Motor neuron (in vitro differentiated cells): ENCODE data around the gene IPCEF1. TPM values are rescaled to one million over a fixed set of nuclear protein-coding genes. Genes with fewer than 3 reads are reported as not detected.
"Not testable (repeated sequence)": the region's sequence is repeated elsewhere in the genome, so short reads cannot be mapped to it uniquely, and the experiment has no call there.

ENCODE experiments used
- ATAC-seq, 8 experiments: fragments of 200-7000 bp; cut with Tn5 transposase; replicated peaks in 6 of 8; 2 replicates each; pipeline ENCODE4 v1.8.0; 2021; ENCODE audit warnings: mild to moderate bottlenecking in 8 of 8, moderate library complexity in 8 of 8
- H3K27ac ChIP-seq, 2 donors: fragments of 250-450 bp; sonication (Bioruptor Pico); 2 replicates each; pipeline ENCODE4 v1.9.0; 2021; ENCODE audit warnings: antibody characterized with exemption in 2 of 2, mild to moderate bottlenecking in 2 of 2, moderate library complexity in 1 of 2
- H3K4me1 ChIP-seq, 2 donors: fragments of 250-450 bp; sonication (Bioruptor Pico); replicated peaks in 1 of 2; 2 replicates each; pipeline ENCODE4 v1.6.1; 2021; ENCODE audit warnings: antibody characterized with exemption in 2 of 2, mild to moderate bottlenecking in 2 of 2, moderate library complexity in 1 of 2
- H3K4me3 ChIP-seq, 5 donors: fragments of 250-450 bp; sonication (Bioruptor Pico); 2 replicates each; pipeline ENCODE4 v1.9.0; 2021; ENCODE audit warnings: antibody characterized with exemption in 5 of 5, mild to moderate bottlenecking in 5 of 5, moderate library complexity in 4 of 5
- WGBS, 10 experiments: fragments of 450-650 bp; shearing (Covaris generic); methylation state at CpG; one replicate each; pipeline ENCODE4 v1.0.0; 2022; 5-methylcytosine and 5-hydroxymethylcytosine counted together
- in situ Hi-C, 9 experiments: fragments of 400-800 bp; cut with MboI; loops; one replicate each; pipeline ENCODE4 v1.15.0; 2021; ENCODE audit warnings: low sequenced_read_pairs in 9 of 9, low pct_unique_long_range_greater_than_20kb in 2 of 9; ENCODE audit not compliant: unreplicated experiment in 9 of 9
- total RNA-seq, 8 experiments: library from RNA; unstranded; fragments of 300-600 nt; gene quantifications; 2 replicates each; pipeline versions ENCODE4 v1.2.3 to v1.2.4, GENCODE V29; 2022

Gene IPCEF1
- total RNA-seq, 8 experiments from 2014 or later = 0.29 to 1.0 (median 0.40) TPM

DNA sequence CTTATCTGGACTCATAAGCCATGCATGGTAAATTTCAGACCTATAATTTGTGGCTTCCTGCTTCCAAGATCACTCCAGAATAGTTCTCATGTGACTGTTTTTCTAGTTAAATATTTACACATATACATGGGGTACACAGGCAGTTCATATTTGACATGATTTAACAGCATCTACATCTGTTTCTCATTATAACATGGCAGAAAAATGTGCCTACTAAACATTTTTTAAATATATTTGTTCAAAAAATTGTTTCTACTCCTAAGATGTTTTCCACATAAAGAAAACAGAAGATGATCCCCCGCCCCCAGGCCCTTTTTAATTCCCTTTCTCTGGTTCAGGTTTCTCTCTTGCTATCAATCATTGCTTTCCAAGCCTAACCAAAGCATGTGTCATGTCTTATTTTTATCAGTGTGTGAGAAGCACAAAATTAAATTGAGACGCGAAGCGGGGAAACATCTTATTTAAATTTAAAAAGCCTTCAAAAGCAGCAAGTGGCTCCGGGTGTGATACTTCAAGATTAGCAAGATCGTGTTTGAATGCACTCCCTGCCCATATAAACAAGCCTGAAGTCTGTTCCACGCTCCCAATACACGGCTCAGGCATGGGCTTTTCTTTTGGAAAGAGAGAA, 37.3 kb downstream of the IPCEF1 start:
- H3K4me3 ChIP-seq = no peak overlapping the region
- WGBS, 10 experiments = 0 to 80% (median 30%) methylated on average over 1 to 8 of the region's 8 CpGs
- no peak overlapping the region for H3K27ac ChIP-seq
- in situ Hi-C loops = no loop called here
- peaks cover 6 to 7% of the 10 kb centered on the region in 2 donors for H3K4me1 ChIP-seq
- peak in 5 of 8 experiments; percentile 27 to 89 (median 60) for ATAC-seq

DNA sequence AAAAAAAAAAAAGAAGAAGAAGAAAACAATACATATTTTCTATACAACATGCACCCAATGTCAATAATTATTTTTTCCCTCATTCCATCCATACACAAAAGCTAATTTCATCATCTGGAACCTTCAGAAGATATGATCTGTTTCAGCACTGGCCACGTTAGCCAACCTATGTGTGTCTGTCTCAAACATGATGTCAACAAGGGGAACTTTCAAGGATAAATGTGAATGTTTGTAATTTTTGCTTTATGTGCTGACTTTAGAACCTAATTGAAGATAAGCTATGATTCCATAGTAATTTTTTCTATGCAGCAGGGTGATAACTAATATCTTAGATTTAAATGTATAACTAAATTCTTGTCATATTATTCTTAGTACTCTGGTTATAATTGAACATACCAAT, 37.9 kb downstream of the IPCEF1 start:
- Histone ChIP-seq H3K4me1 (peaks cover 6 to 7% of the 10 kb centered on the region in 2 donors), H3K4me3 (no peak overlapping the region), H3K27ac (no peak overlapping the region)
- peak in 1 of 8 experiments; percentile 7 for ATAC-seq
- 57 to 100% (median 94%) methylated on average over 1 of the region's 1 CpG; no CpG with 5 or more reads in 6 of the 10 experiments for WGBS, 10 experiments
- in situ Hi-C loops = no loop called here

DNA sequence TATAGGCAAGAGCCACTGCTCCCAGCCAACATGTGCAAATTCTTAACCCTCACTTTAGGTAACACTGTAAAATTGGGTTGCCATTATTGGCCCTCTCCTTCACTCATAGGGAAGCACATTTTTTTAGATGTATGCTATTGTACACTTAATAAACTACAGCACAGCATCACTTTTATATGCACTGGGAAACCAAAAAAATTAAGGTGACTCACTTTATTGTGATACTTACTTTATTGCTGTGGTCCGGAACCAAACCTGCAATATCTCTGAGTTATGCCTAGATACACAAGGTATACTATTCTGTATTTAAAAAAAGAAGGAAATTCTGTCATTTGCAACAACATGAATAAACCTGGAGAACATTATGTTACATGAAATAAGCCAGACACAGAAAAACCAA, 40.5 kb downstream of the IPCEF1 start:
- in situ Hi-C loops = no loop called here
- WGBS, 10 experiments = 71 to 100% (median 89%) methylated on average over 1 of the region's 1 CpG; no CpG with 5 or more reads in 1 of the 10 experiments
- no peak for ATAC-seq

DNA sequence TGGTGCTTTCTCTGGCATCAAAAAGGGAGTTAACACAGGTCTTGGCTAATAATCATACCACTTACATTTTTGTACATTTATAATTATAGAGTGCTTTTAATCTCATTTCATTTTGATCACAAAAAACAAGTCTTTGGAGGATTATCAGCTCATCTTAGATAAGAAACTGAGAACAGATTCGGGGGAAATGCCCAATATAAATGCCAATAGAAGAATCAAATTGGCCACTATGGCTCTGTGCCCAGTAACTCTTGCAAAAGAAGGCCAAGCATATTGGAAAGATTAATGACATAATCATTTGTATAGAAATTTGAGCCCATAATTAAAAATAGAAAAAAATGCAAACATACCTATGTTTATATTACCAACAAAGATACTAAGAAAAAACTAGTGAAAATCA, 42.5 kb downstream of the IPCEF1 start:
- Histone ChIP-seq H3K27ac (no peak overlapping the region), H3K4me1 (peaks cover under 1% of the 10 kb centered on the region in 2 donors), H3K4me3 (no peak overlapping the region)
- ATAC-seq = no peak
- in situ Hi-C loops = no loop called here
- WGBS, 10 experiments = 0 to 100% (median 67%) methylated on average over 1 of the region's 1 CpG; no CpG with 5 or more reads in 3 of the 10 experiments

More for the DNA sequence above, 40.5 kb downstream of the IPCEF1 start:
- Histone ChIP-seq H3K4me3 (no peak overlapping the region), H3K27ac (no peak overlapping the region), H3K4me1 (peaks cover 6 to 7% of the 10 kb centered on the region in 2 donors)

DNA sequence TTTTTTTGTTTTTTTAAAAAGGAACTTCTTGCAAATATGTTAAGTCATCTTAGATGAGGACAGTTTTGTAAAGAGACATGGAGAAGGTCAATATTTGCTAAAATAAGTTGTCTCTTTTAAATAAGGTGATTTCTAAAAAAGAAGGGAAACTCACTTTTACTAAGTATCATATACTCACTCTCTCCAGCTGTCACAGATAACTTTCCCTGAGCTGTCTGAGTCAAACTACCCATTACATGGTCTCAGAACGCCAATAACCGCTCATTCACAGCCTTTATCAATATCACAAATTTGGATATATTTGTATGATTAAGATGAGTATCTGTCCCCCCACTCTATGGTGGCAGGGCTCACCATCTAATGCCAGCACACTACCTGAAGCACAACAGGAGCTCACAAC, 47.6 kb downstream of the IPCEF1 start:
- Histone ChIP-seq H3K27ac (no peak overlapping the region), H3K4me1 (no peaks in the 10 kb centered on the region), H3K4me3 (no peak overlapping the region)
- in situ Hi-C loops = no loop called here
- WGBS, 10 experiments = 80 to 100% (median 94%) methylated on average over 1 to 2 of the region's 2 CpGs; no CpG with 5 or more reads in 3 of the 10 experiments
- ATAC-seq = no peak

DNA sequence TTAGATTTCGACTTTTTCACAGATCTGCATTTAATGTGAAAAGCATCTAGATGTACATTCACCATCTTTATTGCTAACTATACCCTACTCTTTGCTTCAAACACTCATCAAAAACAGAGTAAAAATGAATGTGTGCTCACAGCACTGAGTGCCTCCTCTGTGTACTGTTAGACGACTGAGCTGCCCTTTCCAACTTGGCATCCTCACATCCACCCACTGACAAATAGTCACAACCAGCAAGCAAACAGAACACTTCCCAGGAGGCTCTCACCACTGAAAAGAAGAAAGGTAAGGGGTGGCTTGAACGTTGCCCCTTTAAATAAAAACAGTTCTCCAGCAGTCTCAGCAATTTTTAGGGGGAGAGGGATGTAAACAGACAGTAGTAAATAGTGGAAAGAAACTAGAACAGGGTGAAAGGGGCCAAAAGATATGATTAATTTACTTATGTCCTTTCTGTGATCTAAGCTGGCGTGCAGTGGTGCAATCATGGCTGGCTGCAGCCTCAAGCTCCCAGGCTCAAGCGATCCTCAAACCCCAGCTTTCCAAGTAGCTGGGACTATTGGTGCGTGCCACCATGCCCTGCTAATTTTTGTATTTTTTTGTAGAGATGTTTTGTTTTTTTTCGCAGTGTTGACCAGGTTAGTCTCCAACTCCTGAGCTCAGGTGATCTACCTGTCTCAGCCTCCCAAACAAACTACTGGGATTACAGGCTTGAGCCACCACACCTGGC, 48.7 kb downstream of the IPCEF1 start:
- H3K4me3 ChIP-seq = no peak overlapping the region
- 33 to 100% (median 87%) methylated on average over 1 to 7 of the region's 7 CpGs; no CpG with 5 or more reads in 1 of the 10 experiments for WGBS, 10 experiments
- ATAC-seq = no peak
- H3K4me1 ChIP-seq = no peaks in the 10 kb centered on the region
- in situ Hi-C loops = no loop called here
- H3K27ac ChIP-seq = no peak overlapping the region

DNA sequence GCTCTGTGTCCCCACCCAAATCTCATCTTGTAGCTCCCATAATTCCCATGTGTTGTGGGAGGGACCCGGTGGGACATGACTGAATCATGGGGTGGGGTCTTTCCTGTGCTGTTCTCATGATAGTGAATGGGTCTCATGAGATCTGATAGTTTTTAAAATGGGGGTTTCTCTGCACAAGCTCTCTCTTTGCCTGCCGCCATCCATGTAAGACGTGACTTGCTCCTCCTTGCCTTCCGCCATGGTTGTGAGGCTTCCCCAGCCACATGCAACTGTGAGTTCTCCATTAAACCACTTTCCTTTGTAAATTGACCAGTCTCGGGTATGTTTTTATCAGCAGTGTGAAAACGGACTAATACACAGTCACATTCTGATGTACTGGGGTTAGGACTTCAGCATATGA, 49.5 kb downstream of the IPCEF1 start:
- WGBS, 10 experiments = 20 to 100% (median 89%) methylated on average over 1 to 6 of the region's 6 CpGs; no CpG with 5 or more reads in 3 of the 10 experiments
- H3K4me3 ChIP-seq, in situ Hi-C loops, ATAC-seq, H3K27ac ChIP-seq, H3K4me1 ChIP-seq: not testable (repeated sequence)

DNA sequence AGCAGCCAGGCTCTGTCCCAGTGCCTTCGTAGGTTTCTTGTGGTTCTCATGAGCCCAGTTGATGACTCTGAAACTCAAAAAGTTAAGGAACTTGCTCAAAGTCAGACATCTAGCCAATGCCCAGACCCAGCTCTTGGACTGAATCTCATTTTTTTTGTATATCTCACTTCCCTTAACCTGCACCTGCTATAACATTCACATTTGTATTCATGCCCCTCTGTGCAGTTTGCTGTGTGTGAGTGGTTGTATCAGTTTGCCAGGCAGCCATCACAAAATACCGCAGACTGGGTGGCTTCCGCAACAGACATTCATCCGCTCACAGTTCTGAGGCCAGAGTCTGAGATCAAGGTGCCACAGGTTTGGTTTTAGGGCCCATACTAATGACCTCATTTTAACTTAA, 49.9 kb downstream of the IPCEF1 start:
- H3K4me1 ChIP-seq = no peaks in the 10 kb centered on the region
- H3K4me3 ChIP-seq = no peak overlapping the region
- in situ Hi-C loops = no loop called here
- ATAC-seq = no peak
- no peak overlapping the region for H3K27ac ChIP-seq
- 71 to 100% (median 88%) methylated on average over 1 to 4 of the region's 4 CpGs; no CpG with 5 or more reads in 4 of the 10 experiments for WGBS, 10 experiments

DNA sequence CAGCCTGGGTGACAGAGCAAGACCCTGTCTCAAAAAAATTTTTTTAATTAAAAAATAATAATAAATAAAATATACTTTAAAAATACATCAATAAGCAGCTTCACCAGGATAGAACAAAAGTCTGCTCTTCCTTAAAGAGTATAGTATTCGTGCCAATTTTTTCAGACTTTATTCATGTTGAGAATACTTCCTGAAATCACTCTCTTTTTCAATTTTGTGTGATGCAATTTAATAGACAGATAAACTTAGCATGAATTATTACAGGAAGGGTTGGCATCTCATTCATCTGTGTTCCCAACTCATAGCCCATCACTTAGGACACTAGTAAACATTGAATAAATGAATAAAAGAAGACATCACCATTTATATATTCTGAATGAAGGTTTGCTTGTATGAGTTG, 52.4 kb downstream of the IPCEF1 start:
- no peak for ATAC-seq
- Histone ChIP-seq H3K27ac (no peak overlapping the region), H3K4me1 (no peaks in the 10 kb centered on the region), H3K4me3 (no peak overlapping the region)
- in situ Hi-C loops = no loop called here
- WGBS, 10 experiments = 56 to 100% (median 75%) methylated on average over 1 of the region's 1 CpG; no CpG with 5 or more reads in 4 of the 10 experiments

DNA sequence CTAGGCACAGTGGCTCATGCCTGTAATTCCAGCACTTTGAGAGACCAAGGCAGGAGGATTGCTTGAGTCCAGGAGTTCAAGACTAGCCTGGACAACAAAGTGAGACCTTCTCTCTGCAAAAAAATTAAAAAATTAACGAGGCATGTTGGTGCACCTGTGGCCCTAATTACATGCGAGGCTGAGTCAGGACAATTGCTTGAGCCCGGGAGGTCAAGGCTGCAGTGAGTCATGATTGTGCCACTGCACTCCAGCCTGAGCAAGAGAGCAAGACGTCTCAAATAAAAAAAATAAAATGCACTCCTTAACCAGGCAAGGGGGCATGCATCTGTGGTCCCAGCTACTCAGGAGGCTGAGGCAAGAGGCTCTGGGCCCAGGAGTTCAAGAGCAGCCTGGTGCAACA, 53.0 kb downstream of the IPCEF1 start:
- WGBS, 10 experiments = 20 to 61% (median 40%) methylated on average over 1 to 4 of the region's 4 CpGs; no CpG with 5 or more reads in 3 of the 10 experiments
- ATAC-seq = not testable (repeated sequence)

DNA sequence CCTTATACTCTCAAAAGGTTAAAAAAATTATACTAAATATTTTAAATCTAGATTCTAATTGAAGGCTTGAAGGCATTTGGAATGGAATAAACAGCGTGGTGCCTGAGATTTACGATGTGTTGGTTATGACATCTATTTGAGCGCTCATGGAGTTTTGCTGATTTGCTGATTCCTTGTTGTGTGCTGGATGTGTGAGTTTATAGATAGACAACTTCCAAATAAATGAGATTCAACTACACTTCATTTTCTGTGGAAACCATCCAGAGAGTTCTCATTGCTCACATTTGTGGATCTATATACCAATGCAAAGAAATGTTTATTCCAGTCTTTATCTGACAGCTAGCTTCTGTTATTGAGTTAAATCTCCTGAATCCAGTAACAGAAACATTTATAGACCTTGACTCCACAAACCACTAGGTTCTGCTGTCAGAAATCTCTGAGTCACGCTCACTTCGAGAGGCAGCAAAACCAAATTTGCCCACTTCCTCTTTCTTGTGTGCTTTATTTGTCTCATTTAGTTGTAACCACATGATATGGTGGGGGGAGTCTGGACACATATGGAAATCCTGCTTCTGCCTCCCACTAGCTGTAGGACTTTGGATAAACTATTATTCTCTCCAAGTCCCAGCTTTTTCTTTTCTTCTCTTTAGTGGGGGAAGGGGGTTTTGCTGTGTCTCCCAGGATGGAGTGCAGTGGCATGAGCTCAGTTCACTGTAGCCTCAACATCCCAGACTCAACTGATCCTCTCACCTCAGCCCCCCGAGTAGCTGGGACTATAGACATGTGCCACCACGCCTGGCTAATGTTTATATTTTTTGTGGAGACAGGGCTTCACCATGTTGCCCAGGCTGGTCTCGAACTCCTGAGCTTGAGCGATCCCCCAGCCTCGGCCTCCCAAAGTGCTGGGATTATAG, 54.5 kb downstream of the IPCEF1 start:
- H3K27ac ChIP-seq = no peak overlapping the region
- H3K4me3 ChIP-seq = no peak overlapping the region
- H3K4me1 ChIP-seq = no peaks in the 10 kb centered on the region
- in situ Hi-C loops = no loop called here
- WGBS, 10 experiments = 36 to 100% (median 89%) methylated on average over 1 to 10 of the region's 10 CpGs
- no peak for ATAC-seq

More for the DNA sequence above, 53.0 kb downstream of the IPCEF1 start:
- H3K27ac ChIP-seq, H3K4me1 ChIP-seq, H3K4me3 ChIP-seq, in situ Hi-C loops: not testable (repeated sequence)

DNA sequence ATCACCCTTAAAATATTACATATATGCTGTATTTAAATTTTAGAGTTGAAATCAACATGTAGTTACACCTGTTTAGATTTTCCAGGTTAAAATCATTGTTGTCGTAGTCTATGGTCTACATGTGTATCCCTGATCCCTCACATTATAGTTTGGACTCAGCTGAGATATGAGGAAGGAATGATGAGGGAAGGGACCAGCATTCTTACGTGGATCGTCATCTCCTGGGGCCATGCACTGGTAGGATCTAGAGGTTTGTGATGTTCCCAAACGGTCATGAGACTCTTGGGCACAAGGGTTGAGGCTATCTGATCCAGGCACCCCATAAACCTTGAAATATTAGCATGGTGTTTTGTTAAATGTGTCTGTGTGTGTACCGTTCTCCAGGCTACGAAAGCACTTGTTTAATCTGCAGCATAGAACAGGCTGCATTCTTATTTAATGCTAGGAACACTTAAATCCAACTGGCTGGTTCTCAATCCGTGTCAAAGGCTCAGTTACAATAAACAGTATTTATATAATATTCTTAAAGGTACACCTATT, 55.4 kb downstream of the IPCEF1 start:
- ATAC-seq = no peak

More for the DNA sequence above, 55.4 kb downstream of the IPCEF1 start:
- Histone ChIP-seq H3K4me1 (no peaks in the 10 kb centered on the region), H3K27ac (no peak overlapping the region), H3K4me3 (no peak overlapping the region)
- WGBS, 10 experiments = 40 to 100% (median 80%) methylated on average over 1 to 6 of the region's 7 CpGs; no CpG with 5 or more reads in 2 of the 10 experiments
- in situ Hi-C loops = no loop called here
